ENCODE results near the gene SLX4IP.

GRCh38 chr20:10487142-10488136, 52.3 kb downstream of the SLX4IP start:
- TF ChIP-seq CTCF (IDR thresholded peaks at IDR 0.05) (no peak), POLR2A (IDR thresholded peaks at IDR 0.05) (no peak)

All from adrenal gland (tissue), 5 donors.